Upper lobe of left lung (tissue), 4 donors: ENCODE data around the gene MRPL17.

Experiments
- CTCF ChIP-seq, 6 experiments: fragments of 450-650 bp in 4 of 6; fragments of 200-600 bp in 2 of 6; sonication (generic) in 2 of 6; IDR thresholded peaks; one replicate each; pipeline ENCODE4 v1.5.1; 2016 to 2019; ENCODE audit warnings: antibody characterized with exemption in 6 of 6
- EP300 ChIP-seq, 4 donors: sonication (generic); formaldehyde crosslinking; IDR thresholded peaks; one replicate each; pipeline ENCODE4 v1.5.1; 2017; ENCODE audit warnings: antibody characterized with exemption in 4 of 4, control low read depth in 2 of 4
- POLR2A ChIP-seq, 4 donors: fragments of 450-650 bp; IDR thresholded peaks; one replicate each; pipeline ENCODE4 v1.5.1; 2016 to 2017; ENCODE audit warnings: antibody characterized with exemption in 4 of 4, mild to moderate bottlenecking in 2 of 4
- POLR2AphosphoS5 ChIP-seq, 2 donors: sonication (generic); formaldehyde crosslinking; IDR thresholded peaks; one replicate each; pipeline ENCODE4 v1.5.1; 2017; ENCODE audit warnings: antibody characterized with exemption in 2 of 2

- TF ChIP-seq POLR2A (IDR thresholded peaks at IDR 0.05) (no peak), CTCF (IDR thresholded peaks at IDR 0.05) (no peak), POLR2AphosphoS5 (IDR thresholded peaks at IDR 0.05) (no peak), EP300 (IDR thresholded peaks at IDR 0.05) (no peak)
These were observed 52.4 kb downstream of the MRPL17 start for GRCh38 chr11:6630632-6631291.
